Fibroblast of lung (primary cell): ENCODE results near the gene SLC25A53. TPM values are rescaled to one million over a fixed set of nuclear protein-coding genes. Genes with fewer than 3 reads are reported as not detected.

Experiments used
- DNase-seq, 2 donors: peaks; one replicate each; pipeline versions ENCODE4 v3.0.0 to v3.0.0-alpha.2; 2010; ENCODE audit warnings: low read depth in 2 of 2
- H2AFZ ChIP-seq: 2 replicates; pipeline ENCODE4 v1.5.1; 2012; ENCODE audit warnings: low read length, control low read depth, inconsistent platforms
- H3K27ac ChIP-seq: 2 replicates; pipeline ENCODE4 v1.5.1; 2011; ENCODE audit warnings: low read length, control low read depth; ENCODE audit not compliant: insufficient read depth
- H3K27me3 ChIP-seq: 2 replicates; pipeline ENCODE4 v1.5.1; 2011; ENCODE audit warnings: mild to moderate bottlenecking, low read length; ENCODE audit not compliant: control insufficient read depth, insufficient read depth
- H3K36me3 ChIP-seq: 2 replicates; pipeline ENCODE4 v1.5.1; 2011; ENCODE audit warnings: low read length; ENCODE audit not compliant: control insufficient read depth, insufficient read depth
- H3K4me1 ChIP-seq: 2 replicates; pipeline ENCODE4 v1.5.1; 2011; ENCODE audit warnings: low read length; ENCODE audit not compliant: control insufficient read depth, insufficient read depth; ENCODE audit errors: extremely low read depth
- H3K4me2 ChIP-seq: 2 replicates; pipeline ENCODE4 v1.5.1; 2011; ENCODE audit warnings: low read length, control low read depth; ENCODE audit not compliant: insufficient read depth; ENCODE audit errors: extremely low read depth
- H3K4me3 ChIP-seq, 4 experiments: fragments of 200-600 bp in 1 of 4; sonication (generic) in 1 of 4; replicated peaks in 1 of 4; 2 replicates each; pipeline ENCODE4 v1.5.1; 2011 to 2016; ENCODE audit warnings: low read length in 4 of 4, low read depth in 3 of 4, mild to moderate bottlenecking in 3 of 4, control low read depth in 2 of 4, inconsistent platforms in 1 of 4, mixed read lengths in 1 of 4; ENCODE audit not compliant: insufficient read depth in 1 of 4; ENCODE audit errors: control extremely low read depth in 1 of 4
- H3K79me2 ChIP-seq: 2 replicates; pipeline ENCODE4 v1.5.1; 2012; ENCODE audit warnings: mild to moderate bottlenecking, low read length, inconsistent platforms; ENCODE audit not compliant: control insufficient read depth, insufficient read depth
- H3K9ac ChIP-seq: 2 replicates; pipeline ENCODE4 v1.5.1; 2011; ENCODE audit warnings: mild to moderate bottlenecking, low read length, control low read depth; ENCODE audit not compliant: insufficient read depth
- H3K9me3 ChIP-seq: 2 replicates; pipeline ENCODE4 v1.5.1; 2012; ENCODE audit warnings: low read depth, low read length; ENCODE audit not compliant: control insufficient read depth, insufficient read depth
- H4K20me1 ChIP-seq: 2 replicates; pipeline ENCODE4 v1.5.1; 2011; ENCODE audit warnings: low read length; ENCODE audit not compliant: control insufficient read depth, insufficient read depth; ENCODE audit errors: extremely low read depth
- EZH2 ChIP-seq: IDR thresholded peaks from 2 replicates; pipeline ENCODE4 v1.5.1; 2012; ENCODE audit warnings: low read length, control low read depth, mild to moderate bottlenecking; ENCODE audit errors: missing control alignments
- polyA plus RNA-seq, 2 donors: library from polyadenylated mRNA; depleted of rRNA in 1 of 2; stranded (reverse) in 1 of 2; unstranded in 1 of 2; fragments of >200 nt; gene quantifications; 2 replicates each; pipeline ENCODE4 v1.2.1, GENCODE V29; 2011 to 2012; ENCODE audit warnings: missing spikeins in 1 of 2
- total RNA-seq: library from RNA; depleted of rRNA; stranded (reverse); fragments of >200 nt; gene quantifications from 2 replicates; pipeline ENCODE4 v1.2.1, GENCODE V29; 2014
- TF ChIP-seq, protein P1 (sequence below), 2 donors: IDR thresholded peaks in 1 of 2; conservative IDR thresholded peaks in 1 of 2; 1 replicate in 1 of 2; 2 replicates in 1 of 2; pipeline ENCODE4 v1.5.1; 2011 to 2012; ENCODE audit warnings: low read length in 2 of 2, control low read depth in 1 of 2, inconsistent platforms in 1 of 2, low read depth in 1 of 2, mild to moderate bottlenecking in 1 of 2

SLC25A53 gene
- total and polyA plus RNA-seq, 2 donors (not counting 1 experiment from before 2014, with no cell fraction given): 5.4 to 13.7 TPM

DNA sequence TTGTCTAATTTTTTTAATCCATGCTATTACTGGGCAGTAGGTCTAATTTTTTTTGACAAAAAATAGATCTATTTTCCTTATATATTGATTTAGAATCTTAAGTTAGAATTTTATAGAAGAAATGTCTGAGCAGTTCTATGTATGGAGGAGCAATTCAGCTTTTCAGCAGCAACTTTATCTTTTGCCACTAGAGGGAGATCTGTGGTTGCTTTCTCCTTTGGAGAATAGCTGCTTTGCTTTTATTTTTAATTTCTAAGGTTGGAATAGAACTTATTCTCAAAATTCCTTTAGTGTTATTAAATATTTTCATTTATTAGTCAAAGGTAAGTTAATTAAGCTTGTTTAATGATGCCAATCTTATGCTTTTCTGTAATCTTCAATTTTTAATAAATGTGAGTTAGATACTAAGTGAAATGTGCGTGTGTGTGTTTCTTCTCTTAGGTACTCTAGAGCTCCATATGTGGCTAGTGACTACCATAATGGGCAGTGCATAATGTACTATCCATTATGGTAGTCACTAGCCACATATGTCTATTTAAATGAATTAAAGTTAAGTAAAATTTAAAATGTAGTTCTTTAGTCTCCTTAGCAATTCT lies 38.8 kb upstream of the SLC25A53 start:
- Histone ChIP-seq H3K36me3 (no peaks in the 10 kb centered on the region), H3K4me2 (no peak overlapping the region), H3K9me3 (no peaks in the 10 kb centered on the region), H3K4me1 (no peaks in the 10 kb centered on the region), H3K4me3 (no peak overlapping the region), H4K20me1 (no peaks in the 10 kb centered on the region), H3K27ac (no peak overlapping the region), H3K79me2 (no peaks in the 10 kb centered on the region), H3K9ac (no peak overlapping the region), H2AFZ (no peak overlapping the region), H3K27me3 (no peaks in the 10 kb centered on the region)
- TF ChIP-seq EZH2: no peak
- TF ChIP-seq, protein P1, sequence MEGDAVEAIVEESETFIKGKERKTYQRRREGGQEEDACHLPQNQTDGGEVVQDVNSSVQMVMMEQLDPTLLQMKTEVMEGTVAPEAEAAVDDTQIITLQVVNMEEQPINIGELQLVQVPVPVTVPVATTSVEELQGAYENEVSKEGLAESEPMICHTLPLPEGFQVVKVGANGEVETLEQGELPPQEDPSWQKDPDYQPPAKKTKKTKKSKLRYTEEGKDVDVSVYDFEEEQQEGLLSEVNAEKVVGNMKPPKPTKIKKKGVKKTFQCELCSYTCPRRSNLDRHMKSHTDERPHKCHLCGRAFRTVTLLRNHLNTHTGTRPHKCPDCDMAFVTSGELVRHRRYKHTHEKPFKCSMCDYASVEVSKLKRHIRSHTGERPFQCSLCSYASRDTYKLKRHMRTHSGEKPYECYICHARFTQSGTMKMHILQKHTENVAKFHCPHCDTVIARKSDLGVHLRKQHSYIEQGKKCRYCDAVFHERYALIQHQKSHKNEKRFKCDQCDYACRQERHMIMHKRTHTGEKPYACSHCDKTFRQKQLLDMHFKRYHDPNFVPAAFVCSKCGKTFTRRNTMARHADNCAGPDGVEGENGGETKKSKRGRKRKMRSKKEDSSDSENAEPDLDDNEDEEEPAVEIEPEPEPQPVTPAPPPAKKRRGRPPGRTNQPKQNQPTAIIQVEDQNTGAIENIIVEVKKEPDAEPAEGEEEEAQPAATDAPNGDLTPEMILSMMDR (conservative IDR thresholded peaks at IDR 0.05 in 1 of 2, IDR thresholded peaks at IDR 0.05 in 1 of 2; ENCODE audit: low read depth in 1 of 2, low read length in 2 of 2): peak; percentile 55 to 72
- DNase-seq: peak in 1 of 2 donors; percentile 40

DNA sequence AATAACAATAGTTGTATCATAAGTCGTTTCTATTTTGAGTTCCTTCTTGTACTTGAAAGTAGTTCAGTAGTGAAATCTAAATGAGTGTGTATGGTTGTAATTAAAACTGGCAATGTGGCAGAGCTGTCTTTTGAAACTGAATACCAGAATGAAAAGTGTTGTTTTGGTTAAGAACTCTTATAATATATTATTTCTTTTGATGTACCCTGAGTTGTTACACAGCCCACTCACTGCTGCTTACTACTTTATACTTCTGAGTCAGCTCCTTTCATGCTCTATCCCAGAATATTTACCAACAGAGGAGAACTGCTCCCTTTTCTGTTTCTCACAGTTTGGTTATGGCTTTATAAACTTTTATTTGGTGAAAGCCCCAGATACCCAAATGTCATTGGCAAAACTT lies 38.2 kb upstream of the SLC25A53 start:
- no peak overlapping the region for H2AFZ ChIP-seq
- no peak for DNase-seq
- no peak overlapping the region for H3K9ac ChIP-seq
- H4K20me1 ChIP-seq: no peaks in the 10 kb centered on the region
- no peaks in the 10 kb centered on the region for H3K36me3 ChIP-seq
- H3K4me1 ChIP-seq: no peaks in the 10 kb centered on the region
- no peak for TF ChIP-seq EZH2
- TF ChIP-seq, protein P1 (conservative IDR thresholded peaks at IDR 0.05 in 1 of 2, IDR thresholded peaks at IDR 0.05 in 1 of 2; ENCODE audit: low read depth in 1 of 2, low read length in 2 of 2): no peak
- H3K4me2 ChIP-seq: no peak overlapping the region
- H3K9me3 ChIP-seq: no peaks in the 10 kb centered on the region
- no peaks in the 10 kb centered on the region for H3K27me3 ChIP-seq
- no peak overlapping the region for H3K4me3 ChIP-seq
- H3K79me2 ChIP-seq: no peaks in the 10 kb centered on the region
- H3K27ac ChIP-seq: no peak overlapping the region

DNA sequence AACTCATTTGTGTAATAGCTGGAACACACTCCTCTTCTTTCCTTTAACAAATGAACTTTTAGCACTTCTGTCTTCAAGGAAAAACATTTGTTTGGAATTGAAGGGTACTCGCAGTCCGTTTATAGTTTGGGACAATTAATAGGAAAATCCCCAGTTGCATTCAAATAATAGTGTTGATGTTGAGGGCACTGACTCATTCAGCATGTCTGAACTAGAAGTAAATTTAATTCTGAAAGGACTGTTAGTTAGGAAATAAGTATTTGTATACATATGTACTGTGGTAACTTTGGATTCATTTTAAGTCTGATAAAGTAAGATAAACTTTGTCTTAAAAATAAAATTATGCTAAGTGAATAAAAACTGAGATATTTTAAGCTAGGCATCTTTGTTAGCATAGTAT lies 36.7 kb upstream of the SLC25A53 start:
- DNase-seq: no peak
- Histone ChIP-seq H3K4me3 (no peak overlapping the region), H3K4me1 (no peaks in the 10 kb centered on the region), H3K4me2 (no peak overlapping the region), H4K20me1 (no peaks in the 10 kb centered on the region), H3K79me2 (no peaks in the 10 kb centered on the region), H3K27ac (no peak overlapping the region), H2AFZ (no peak overlapping the region), H3K9ac (no peak overlapping the region), H3K27me3 (no peaks in the 10 kb centered on the region), H3K9me3 (no peaks in the 10 kb centered on the region), H3K36me3 (no peaks in the 10 kb centered on the region)
- TF ChIP-seq EZH2: no peak
- TF ChIP-seq, protein P1 (conservative IDR thresholded peaks at IDR 0.05 in 1 of 2, IDR thresholded peaks at IDR 0.05 in 1 of 2; ENCODE audit: low read depth in 1 of 2, low read length in 2 of 2): no peak
